ENCODE measurements around the gene HSPA1A.
"Not testable (repeated sequence)": the region's sequence is repeated elsewhere in the genome, so short reads cannot be mapped to it uniquely, and the experiment has no call there.

Gene HSPA1A

GRCh38 chr6:31794866-31795615 is 20.3 kb upstream of the HSPA1A start:
- DNase-seq: no peak
- peak overlapping the region; percentile 93 for H3K27ac ChIP-seq
- peak overlapping the region; percentile 96 for H3K4me3 ChIP-seq (ENCODE audit: low read depth, low read length)
- no peaks in the 10 kb centered on the region for H3K27me3 ChIP-seq (ENCODE audit: insufficient read depth, low read depth, severe bottlenecking)
- H3K36me3 ChIP-seq: peaks cover 68% of the 10 kb centered on the region
- no peak for TF ChIP-seq CTCF (IDR thresholded peaks at IDR 0.05; ENCODE audit: low read depth, low read length)
- H3K9me3 ChIP-seq (ENCODE audit: severe bottlenecking): no peaks in the 10 kb centered on the region

- H3K27me3 ChIP-seq (ENCODE audit: insufficient read depth, low read depth, severe bottlenecking): no peaks in the 10 kb centered on the region
- H3K9me3 ChIP-seq (ENCODE audit: severe bottlenecking): no peaks in the 10 kb centered on the region
- TF ChIP-seq CTCF (IDR thresholded peaks at IDR 0.05; ENCODE audit: low read depth, low read length): peak; percentile 99
- peak within 1 kb of the TSS; percentile 96 for H3K4me3 ChIP-seq (ENCODE audit: low read depth, low read length)
- peaks cover 69% of the 10 kb centered on the region for H3K36me3 ChIP-seq
- DNase-seq: peak; percentile 99
- peak within 1 kb of the TSS; percentile 93 for H3K27ac ChIP-seq
Measured at GRCh38 chr6:31795616-31796298, 19.6 kb upstream of the HSPA1A start, which contains the start of gene VARS1. TSS of gene VARS1 (minus strand) at chr6:31795752. CDS start at chr6:31795217, 535 bp downstream.

GRCh38 chr6:31796993-31797385 is 18.4 kb upstream of the HSPA1A start:
- Histone ChIP-seq H3K27ac (peak overlapping the region; percentile 93; the same call in 1 of the 2 replicates), H3K9me3 (ENCODE audit: severe bottlenecking) (no peaks in the 10 kb centered on the region), H3K36me3 (peaks cover 68% of the 10 kb centered on the region), H3K27me3 (ENCODE audit: insufficient read depth, low read depth, severe bottlenecking) (no peaks in the 10 kb centered on the region), H3K4me3 (ENCODE audit: low read depth, low read length) (no peak overlapping the region)
- no peak for TF ChIP-seq CTCF (IDR thresholded peaks at IDR 0.05; ENCODE audit: low read depth, low read length)
- DNase-seq: no peak

- no peak overlapping the region for H3K4me3 ChIP-seq (ENCODE audit: low read depth, low read length)
- H3K27ac ChIP-seq: peak overlapping the region; percentile 93; the same call in 1 of the 2 replicates
- no peak for DNase-seq
- no peaks in the 10 kb centered on the region for H3K9me3 ChIP-seq (ENCODE audit: severe bottlenecking)
- H3K27me3 ChIP-seq (ENCODE audit: insufficient read depth, low read depth, severe bottlenecking): no peaks in the 10 kb centered on the region
- no peak for TF ChIP-seq CTCF (IDR thresholded peaks at IDR 0.05; ENCODE audit: low read depth, low read length)
- H3K36me3 ChIP-seq: peaks cover 68% of the 10 kb centered on the region
Measured at GRCh38 chr6:31797588-31797987, 17.8 kb upstream of the HSPA1A start.

- no peak overlapping the region for H3K27ac ChIP-seq
- no peak for DNase-seq
- no peaks in the 10 kb centered on the region for H3K27me3 ChIP-seq (ENCODE audit: insufficient read depth, low read depth, severe bottlenecking)
- peaks cover 79% of the 10 kb centered on the region for H3K36me3 ChIP-seq
- H3K4me3 ChIP-seq (ENCODE audit: low read depth, low read length): no peak overlapping the region
- TF ChIP-seq CTCF (IDR thresholded peaks at IDR 0.05; ENCODE audit: low read depth, low read length): no peak
- no peaks in the 10 kb centered on the region for H3K9me3 ChIP-seq (ENCODE audit: severe bottlenecking)
Measured at GRCh38 chr6:31799781-31800180, 15.6 kb upstream of the HSPA1A start.

- H3K9me3 ChIP-seq (ENCODE audit: severe bottlenecking); DNase-seq; H3K27ac ChIP-seq; H3K27me3 ChIP-seq (ENCODE audit: insufficient read depth, low read depth, severe bottlenecking); H3K4me3 ChIP-seq (ENCODE audit: low read depth, low read length): not testable (repeated sequence)
- H3K36me3 ChIP-seq: peaks cover 90% of the 10 kb centered on the region
Measured at GRCh38 chr6:31801031-31801927, 14.1 kb upstream of the HSPA1A start.
